Endothelial cell of umbilical vein (primary cell): ENCODE results near the gene THY1. TPM values are rescaled to one million over a fixed set of nuclear protein-coding genes. Genes with fewer than 3 reads are reported as not detected.

Experiments used
- BruUV-seq: library from RNA; stranded (reverse); fragments of 400-500 nt; replicated peaks from 2 replicates; lab custom pipeline; 2021; lab: Mats Ljungman, UMichigan
- CTCF ChIA-PET: fragments of 300-600, 350-600 bp; sonication (Branson Sonifier 250); formaldehyde crosslinking; loops from one replicate; lab custom pipeline; 2021; ENCODE audit warnings: antibody characterized with exemption, inconsistent platforms; lab: Charles Lee
- POLR2A ChIA-PET: fragments of 300-600, 350-600 bp; sonication (Branson Sonifier 250); formaldehyde crosslinking; loops from one replicate; lab custom pipeline; 2021; ENCODE audit warnings: antibody characterized with exemption, inconsistent platforms; lab: Charles Lee
- DNase-seq: peaks from one replicate; pipeline ENCODE4 v3.0.0-alpha.2; 2011; ENCODE audit warnings: low read depth, low spot score
- FAIRE-seq: peaks from 2 replicates; lab custom pipeline; 2011; peaks lifted over from hg19 to GRCh38; lab: Jason Lieb, UNC
- H2AFZ ChIP-seq: 2 replicates; pipeline ENCODE4 v1.6.0; 2012; ENCODE audit warnings: low read depth, low read length, control low read depth, inconsistent platforms
- H3K27ac ChIP-seq: 2 replicates; pipeline ENCODE4 v1.5.1; 2011; ENCODE audit warnings: low read depth, mild to moderate bottlenecking, control low read depth, low read length, moderate library complexity; ENCODE audit not compliant: insufficient read depth
- H3K27me3 ChIP-seq, 2 experiments: 2 replicates each; pipeline versions ENCODE4 v1.6.0 to v1.6.1; 2011; ENCODE audit warnings: low read length in 2 of 2, mixed read lengths in 1 of 2; ENCODE audit not compliant: control insufficient read depth in 2 of 2, insufficient read depth in 2 of 2
- H3K36me3 ChIP-seq, 2 experiments: 2 replicates in 1 of 2; 3 replicates in 1 of 2; pipeline ENCODE4 v1.5.1; 2011; ENCODE audit warnings: low read length in 2 of 2, mild to moderate bottlenecking in 1 of 2, moderate library complexity in 1 of 2; ENCODE audit not compliant: control insufficient read depth in 2 of 2, insufficient read depth in 2 of 2; ENCODE audit errors: extremely low read depth in 1 of 2
- H3K4me1 ChIP-seq: 3 replicates; pipeline ENCODE4 v1.5.1; 2011; ENCODE audit warnings: mild to moderate bottlenecking, low read length; ENCODE audit not compliant: control insufficient read depth, insufficient read depth; ENCODE audit errors: extremely low read depth
- H3K4me2 ChIP-seq: 2 replicates; pipeline ENCODE4 v1.6.1; 2011; ENCODE audit warnings: low read length, control low read depth, mixed read lengths; ENCODE audit not compliant: insufficient read depth
- H3K4me3 ChIP-seq, 3 experiments: fragments of 200-600 bp in 1 of 3; sonication (generic), shearing (Covaris generic) in 1 of 3; replicated peaks in 1 of 3; 2 replicates each; pipeline ENCODE4 v1.5.1; 2011 to 2016; ENCODE audit warnings: control low read depth in 3 of 3, low read length in 3 of 3, mild to moderate bottlenecking in 2 of 3, inconsistent platforms in 1 of 3, low read depth in 1 of 3, moderate library complexity in 1 of 3; ENCODE audit not compliant: insufficient read depth in 1 of 3
- H3K79me2 ChIP-seq: 2 replicates; pipeline ENCODE4 v1.6.0; 2012; ENCODE audit warnings: low read length, inconsistent platforms; ENCODE audit not compliant: control insufficient read depth, insufficient read depth
- H3K9ac ChIP-seq: replicated peaks from 2 replicates; pipeline ENCODE3; 2011; ENCODE audit warnings: low read length, control low read depth; ENCODE audit not compliant: insufficient read depth; ENCODE audit errors: extremely low read depth
- H3K9me1 ChIP-seq: replicated peaks from 3 replicates; pipeline ENCODE4 v1.6.0; 2011; ENCODE audit warnings: mild to moderate bottlenecking, low read length; ENCODE audit not compliant: control insufficient read depth, insufficient read depth; ENCODE audit errors: extremely low read depth
- H3K9me3 ChIP-seq: replicated peaks from 2 replicates; pipeline ENCODE4 v1.5.1; 2012; ENCODE audit warnings: low read length, inconsistent platforms; ENCODE audit not compliant: control insufficient read depth, insufficient read depth
- H4K20me1 ChIP-seq: replicated peaks from 2 replicates; pipeline ENCODE3; 2011; ENCODE audit warnings: mild to moderate bottlenecking, low read length; ENCODE audit not compliant: control insufficient read depth, insufficient read depth; ENCODE audit errors: extremely low read depth
- EZH2 ChIP-seq: IDR thresholded peaks from 2 replicates; pipeline ENCODE4 v1.6.1; 2012; ENCODE audit warnings: borderline replicate concordance, low read depth, mild to moderate bottlenecking, moderate library complexity, low read length, inconsistent platforms; ENCODE audit not compliant: severe bottlenecking
- FOS ChIP-seq: IDR thresholded peaks from 2 replicates; pipeline ENCODE4 v1.6.1; 2011; ENCODE audit warnings: mild to moderate bottlenecking, low read length, moderate library complexity, borderline replicate concordance; ENCODE audit not compliant: insufficient read depth
- GATA2 ChIP-seq: IDR thresholded peaks from 2 replicates; pipeline ENCODE4 v1.7.0; 2011; ENCODE audit warnings: low read depth, mild to moderate bottlenecking, moderate library complexity, mixed read lengths, low read length; ENCODE audit not compliant: insufficient read length, insufficient read depth
- JUN ChIP-seq: IDR thresholded peaks from 2 replicates; pipeline ENCODE4 v1.6.1; 2011; ENCODE audit warnings: borderline replicate concordance, low read depth; ENCODE audit not compliant: insufficient read length, insufficient read depth
- MYC ChIP-seq: IDR thresholded peaks from one replicate; pipeline ENCODE4 v1.6.1; 2011; ENCODE audit warnings: mild to moderate bottlenecking, low read depth, low read length
- POLR2A ChIP-seq: IDR thresholded peaks from 2 replicates; pipeline ENCODE4 v1.6.1; 2012; ENCODE audit warnings: low read depth, mild to moderate bottlenecking, control low read depth, low read length
- POLR2AphosphoS5 ChIP-seq: IDR thresholded peaks from 2 replicates; pipeline ENCODE4 v1.6.1; 2012; ENCODE audit warnings: low read depth, mild to moderate bottlenecking, control low read depth, low read length, moderate library complexity; ENCODE audit not compliant: insufficient read depth
- dilution Hi-C: fragments of 300-500 bp; cut with MboI; formaldehyde crosslinking; loops from one replicate; pipeline ENCODE4 v1.15.0; 2019; ENCODE audit warnings: low sequenced_read_pairs; ENCODE audit not compliant: extremely low pct_ligation_motif_present
- intact Hi-C: fragments of 100-400 bp; cut with micrococcal nuclease; formaldehyde crosslinking; loops from one replicate; pipeline ENCODE4 v1.10.0; 2022
- polyA plus RNA-seq, 4 experiments: library from polyadenylated mRNA; depleted of rRNA in 3 of 4; stranded (reverse) in 3 of 4; unstranded in 1 of 4; fragments of >200 nt; gene quantifications; 2 replicates each; pipeline versions ENCODE4 v1.2.1 to v1.2.3, GENCODE V29; 2011 to 2012; ENCODE audit warnings: missing spikeins in 1 of 4
- total RNA-seq: library from RNA; stranded (reverse); gene quantifications from 2 replicates; pipeline ENCODE4 v1.2.3, GENCODE V29; 2021
- TF ChIP-seq, protein P1 (sequence below), 2 donors: IDR thresholded peaks; 1 replicate in 1 of 2; 2 replicates in 1 of 2; pipeline ENCODE4 v1.5.1; 2011; ENCODE audit warnings: low read length in 2 of 2, mild to moderate bottlenecking in 2 of 2, moderate library complexity in 2 of 2, control low read depth in 1 of 2, inconsistent platforms in 1 of 2, low read depth in 1 of 2; ENCODE audit not compliant: insufficient read depth in 1 of 2; ENCODE audit errors: extremely low read depth in 1 of 2
- TF ChIP-seq, protein P2 (sequence below): IDR thresholded peaks from 2 replicates; pipeline ENCODE4 v1.6.1; 2011; ENCODE audit not compliant: insufficient read depth, insufficient read length

The THY1 gene
- total and polyA plus RNA-seq, 2 donors (not counting 3 experiments of a cell fraction or from before 2014, with no cell fraction given) = 0.75 to 1.4 TPM

DNA sequence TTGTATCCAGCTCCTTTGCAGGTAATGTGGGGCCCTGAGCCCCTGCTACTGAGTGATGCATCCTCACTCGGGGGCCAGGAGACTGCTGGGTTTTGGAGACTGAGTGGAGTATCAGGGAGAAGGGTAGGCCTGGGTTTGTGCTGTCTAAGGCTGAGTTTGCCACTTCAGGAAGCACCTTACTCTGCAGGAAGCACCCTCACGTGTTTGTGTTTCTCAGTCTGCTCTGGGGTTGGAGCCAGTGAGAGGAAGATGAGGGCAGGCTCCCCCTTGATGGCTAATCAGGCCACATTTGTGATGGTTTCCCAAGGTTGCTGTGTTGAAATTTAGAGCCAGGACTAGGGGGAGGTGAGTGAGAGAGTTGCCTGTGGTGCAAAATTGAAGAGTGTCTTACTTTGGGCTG lies 13.7 kb upstream of the THY1 start:
- Histone ChIP-seq H3K9ac (no peak overlapping the region), H3K27ac (no peak overlapping the region), H3K4me1 (no peaks in the 10 kb centered on the region), H3K4me2 (no peak overlapping the region), H3K27me3 (peaks cover 4% of the 10 kb centered on the region in 2 experiments), H3K9me1 (no peaks in the 10 kb centered on the region), H3K36me3 (no peaks in the 10 kb centered on the region), H3K9me3 (no peaks in the 10 kb centered on the region), H2AFZ (no peak overlapping the region), H3K4me3 (no peak overlapping the region), H3K79me2 (no peaks in the 10 kb centered on the region), H4K20me1 (no peaks in the 10 kb centered on the region)
- no peak for FAIRE-seq
- no peak for DNase-seq
- intact Hi-C loops (no loop called here), dilution Hi-C loops (no loop called here)
- BruUV-seq = no TSS peak
- ChIA-PET POLR2A (no interaction called here), CTCF (no interaction called here)
- no peak for TF ChIP-seq POLR2AphosphoS5

DNA sequence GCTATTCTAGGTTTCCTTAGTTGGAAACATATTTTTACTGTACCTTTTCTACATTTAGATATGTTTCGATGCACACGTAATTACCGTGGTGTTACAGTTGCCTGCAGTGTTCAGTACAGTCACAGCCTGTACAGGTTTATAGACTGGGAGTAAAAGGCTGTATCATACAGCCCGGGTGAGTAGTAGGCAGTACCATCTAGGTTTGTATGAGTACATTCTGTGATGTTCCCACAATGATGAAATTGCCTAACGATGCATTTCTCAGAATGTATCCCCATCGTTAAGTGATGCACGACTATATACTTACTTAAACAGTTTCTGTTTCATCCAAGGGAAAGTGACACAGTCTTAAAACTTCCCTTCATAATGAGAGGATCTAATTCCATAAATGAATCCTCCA lies 13.1 kb upstream of the THY1 start:
- Histone ChIP-seq H3K27ac (no peak overlapping the region), H3K4me1 (no peaks in the 10 kb centered on the region), H3K9me3 (no peaks in the 10 kb centered on the region), H3K4me2 (no peak overlapping the region), H3K9ac (no peak overlapping the region), H3K27me3 (peaks cover 4% of the 10 kb centered on the region in 2 experiments), H3K9me1 (no peaks in the 10 kb centered on the region), H4K20me1 (no peaks in the 10 kb centered on the region), H3K79me2 (no peaks in the 10 kb centered on the region), H2AFZ (no peak overlapping the region), H3K4me3 (no peak overlapping the region), H3K36me3 (no peaks in the 10 kb centered on the region)
- dilution Hi-C loops (no loop called here), intact Hi-C loops (no loop called here)
- ChIA-PET CTCF (no interaction called here), POLR2A (no interaction called here)
- TF ChIP-seq POLR2AphosphoS5 (no peak), JUN (no peak), MYC (no peak), GATA2 (no peak), POLR2A (no peak), FOS (no peak), EZH2 (no peak)
- TF ChIP-seq, protein P1, sequence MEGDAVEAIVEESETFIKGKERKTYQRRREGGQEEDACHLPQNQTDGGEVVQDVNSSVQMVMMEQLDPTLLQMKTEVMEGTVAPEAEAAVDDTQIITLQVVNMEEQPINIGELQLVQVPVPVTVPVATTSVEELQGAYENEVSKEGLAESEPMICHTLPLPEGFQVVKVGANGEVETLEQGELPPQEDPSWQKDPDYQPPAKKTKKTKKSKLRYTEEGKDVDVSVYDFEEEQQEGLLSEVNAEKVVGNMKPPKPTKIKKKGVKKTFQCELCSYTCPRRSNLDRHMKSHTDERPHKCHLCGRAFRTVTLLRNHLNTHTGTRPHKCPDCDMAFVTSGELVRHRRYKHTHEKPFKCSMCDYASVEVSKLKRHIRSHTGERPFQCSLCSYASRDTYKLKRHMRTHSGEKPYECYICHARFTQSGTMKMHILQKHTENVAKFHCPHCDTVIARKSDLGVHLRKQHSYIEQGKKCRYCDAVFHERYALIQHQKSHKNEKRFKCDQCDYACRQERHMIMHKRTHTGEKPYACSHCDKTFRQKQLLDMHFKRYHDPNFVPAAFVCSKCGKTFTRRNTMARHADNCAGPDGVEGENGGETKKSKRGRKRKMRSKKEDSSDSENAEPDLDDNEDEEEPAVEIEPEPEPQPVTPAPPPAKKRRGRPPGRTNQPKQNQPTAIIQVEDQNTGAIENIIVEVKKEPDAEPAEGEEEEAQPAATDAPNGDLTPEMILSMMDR (IDR thresholded peaks at IDR 0.05; ENCODE audit: extremely low read depth in 1 of 2, insufficient read depth in 1 of 2, low read depth in 1 of 2, low read length in 2 of 2) = no peak
- TF ChIP-seq, protein P2, sequence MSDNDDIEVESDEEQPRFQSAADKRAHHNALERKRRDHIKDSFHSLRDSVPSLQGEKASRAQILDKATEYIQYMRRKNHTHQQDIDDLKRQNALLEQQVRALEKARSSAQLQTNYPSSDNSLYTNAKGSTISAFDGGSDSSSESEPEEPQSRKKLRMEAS = no peak
- no TSS peak for BruUV-seq
- FAIRE-seq (no peak), DNase-seq (no peak)
